GM20431 (cell line): ENCODE measurements around the gene DOK7.
"Not testable (repeated sequence)": the region's sequence is repeated elsewhere in the genome, so short reads cannot be mapped to it uniquely, and the experiment has no call there.

Source experiments
- in situ Hi-C: fragments of 300-500 bp; cut with MseI, MboI; formaldehyde crosslinking; loops from one replicate; pipeline ENCODE4 v1.15.0; 2020; ENCODE audit warnings: low sequenced_read_pairs; ENCODE audit not compliant: unreplicated experiment

Gene DOK7

GRCh38 chr4:3498407-3498806, 35.3 kb downstream of the DOK7 start:
- in situ Hi-C loops: no loop called here

GRCh38 chr4:3498901-3499510, 35.9 kb downstream of the DOK7 start:
- in situ Hi-C loops: no loop called here

- in situ Hi-C loops: no loop called here
Measured at GRCh38 chr4:3499710-3500109, 36.6 kb downstream of the DOK7 start.

GRCh38 chr4:3500111-3500510, 37.0 kb downstream of the DOK7 start:
- in situ Hi-C loops: no loop called here

GRCh38 chr4:3500634-3501101, 37.6 kb downstream of the DOK7 start:
- in situ Hi-C loops: no loop called here

GRCh38 chr4:3501126-3501824, 38.2 kb downstream of the DOK7 start:
- in situ Hi-C loops: no loop called here

- in situ Hi-C loops: no loop called here
Measured at GRCh38 chr4:3501825-3502425, 38.8 kb downstream of the DOK7 start.

GRCh38 chr4:3502941-3503936, 40.1 kb downstream of the DOK7 start:
- in situ Hi-C loops: no loop called here

- in situ Hi-C loops: no loop called here
Measured at GRCh38 chr4:3505231-3505630, 42.1 kb downstream of the DOK7 start.

- in situ Hi-C loops: no loop called here
Measured at GRCh38 chr4:3508542-3508941, 45.4 kb downstream of the DOK7 start.

- in situ Hi-C loops: no loop called here
Measured at GRCh38 chr4:3510481-3510880, 47.4 kb downstream of the DOK7 start.

- in situ Hi-C loops: no loop called here
Measured at GRCh38 chr4:3511187-3511586, 48.1 kb downstream of the DOK7 start.

GRCh38 chr4:3511601-3512000, 48.5 kb downstream of the DOK7 start:
- in situ Hi-C loops: not testable (repeated sequence)

- in situ Hi-C loops: no loop called here
Measured at GRCh38 chr4:3512279-3512678, 49.2 kb downstream of the DOK7 start.

- in situ Hi-C loops: no loop called here
Measured at GRCh38 chr4:3512719-3513118, 49.6 kb downstream of the DOK7 start.

GRCh38 chr4:3513807-3514206, 50.7 kb downstream of the DOK7 start:
- in situ Hi-C loops: no loop called here

GRCh38 chr4:3514221-3514780, 51.2 kb downstream of the DOK7 start:
- in situ Hi-C loops: no loop called here

- in situ Hi-C loops: no loop called here
Measured at GRCh38 chr4:3514806-3515501, 51.8 kb downstream of the DOK7 start.

GRCh38 chr4:3515646-3516045, 52.5 kb downstream of the DOK7 start:
- in situ Hi-C loops: no loop called here
